ENCODE data around the gene KRTAP10-3.

DNA sequence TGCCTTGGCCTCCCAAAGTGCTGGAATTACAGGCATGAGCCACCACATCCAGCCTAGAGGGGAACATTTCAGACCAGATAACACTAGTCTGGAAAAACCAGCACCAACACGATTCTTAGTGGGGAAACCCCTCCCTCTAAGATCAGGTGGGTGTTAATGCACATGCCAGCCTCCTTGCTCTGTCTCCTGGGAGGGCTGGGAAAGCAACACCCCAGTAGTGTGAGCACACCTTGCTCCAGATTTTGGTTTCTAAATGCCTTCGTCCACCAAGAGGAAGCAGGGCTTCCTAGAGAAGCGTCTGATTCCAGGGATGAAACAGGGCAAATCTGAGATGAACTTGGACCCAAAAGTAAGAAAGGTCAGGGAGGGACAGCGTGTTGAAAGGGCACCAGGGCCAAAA, 12.7 kb upstream of the KRTAP10-3 start:
- TF ChIP-seq, protein P1, sequence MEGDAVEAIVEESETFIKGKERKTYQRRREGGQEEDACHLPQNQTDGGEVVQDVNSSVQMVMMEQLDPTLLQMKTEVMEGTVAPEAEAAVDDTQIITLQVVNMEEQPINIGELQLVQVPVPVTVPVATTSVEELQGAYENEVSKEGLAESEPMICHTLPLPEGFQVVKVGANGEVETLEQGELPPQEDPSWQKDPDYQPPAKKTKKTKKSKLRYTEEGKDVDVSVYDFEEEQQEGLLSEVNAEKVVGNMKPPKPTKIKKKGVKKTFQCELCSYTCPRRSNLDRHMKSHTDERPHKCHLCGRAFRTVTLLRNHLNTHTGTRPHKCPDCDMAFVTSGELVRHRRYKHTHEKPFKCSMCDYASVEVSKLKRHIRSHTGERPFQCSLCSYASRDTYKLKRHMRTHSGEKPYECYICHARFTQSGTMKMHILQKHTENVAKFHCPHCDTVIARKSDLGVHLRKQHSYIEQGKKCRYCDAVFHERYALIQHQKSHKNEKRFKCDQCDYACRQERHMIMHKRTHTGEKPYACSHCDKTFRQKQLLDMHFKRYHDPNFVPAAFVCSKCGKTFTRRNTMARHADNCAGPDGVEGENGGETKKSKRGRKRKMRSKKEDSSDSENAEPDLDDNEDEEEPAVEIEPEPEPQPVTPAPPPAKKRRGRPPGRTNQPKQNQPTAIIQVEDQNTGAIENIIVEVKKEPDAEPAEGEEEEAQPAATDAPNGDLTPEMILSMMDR (IDR thresholded peaks at IDR 0.05; ENCODE audit: insufficient read depth, low read depth, low read length) = no peak
- TF ChIP-seq EZH2 (IDR thresholded peaks at IDR 0.05; ENCODE audit: insufficient read depth, low read length) = no peak

Measured in astrocyte (in vitro differentiated cells and primary cell).